ENCODE results near the gene ZMYND15.
A peak's percentile ranks its signal among the peaks of the same experiment; 100 is the strongest.

The ZMYND15 gene

DNA sequence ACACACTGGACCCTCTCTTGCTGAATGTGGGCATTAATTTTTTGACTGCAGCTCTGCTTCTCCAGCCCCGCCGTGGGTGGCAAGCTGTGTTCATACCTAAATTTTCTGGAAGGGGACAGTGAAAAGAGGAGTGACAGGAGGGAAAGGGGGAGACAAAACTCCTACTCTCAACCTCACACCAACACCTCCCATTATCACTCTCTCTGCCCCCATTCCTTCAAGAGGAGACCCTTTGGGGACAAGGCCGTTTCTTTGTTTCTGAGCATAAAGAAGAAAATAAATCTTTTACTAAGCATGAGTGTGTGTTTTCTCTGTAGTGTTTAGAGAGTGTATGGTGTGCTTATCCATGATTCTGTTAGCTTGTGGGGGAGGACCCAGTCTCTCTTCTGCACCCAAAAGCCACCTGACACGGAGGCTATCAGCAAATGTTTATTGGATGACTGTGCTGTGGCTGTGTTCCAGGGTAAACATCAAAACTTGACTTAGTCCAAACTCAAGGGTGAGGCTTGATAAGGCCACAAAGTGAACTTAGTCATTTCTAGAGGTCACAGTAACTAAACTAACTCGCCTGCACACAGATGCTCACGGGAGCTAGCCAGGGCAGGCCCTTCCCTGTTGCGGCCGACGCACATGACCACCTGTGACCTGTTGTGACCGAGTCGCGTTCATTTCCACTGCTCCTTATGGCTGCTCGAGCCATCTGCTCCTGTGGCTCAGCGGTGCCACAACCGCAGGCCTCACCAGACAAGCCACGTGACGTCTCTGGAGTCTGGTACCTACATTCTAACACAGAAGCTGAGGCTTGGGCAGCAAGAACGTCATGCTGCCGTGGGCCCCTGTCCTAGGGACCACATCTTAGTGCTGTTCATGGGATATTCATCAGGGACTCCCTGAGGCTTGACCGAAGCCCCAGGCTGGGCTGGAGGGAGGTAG is 18.2 kb upstream of the ZMYND15 start:
- H3K27ac ChIP-seq (ENCODE audit: insufficient read depth in 1 of 2, low read depth in 1 of 2, low read length in 2 of 2, poor library complexity in 1 of 2, severe bottlenecking in 2 of 2), result no peak overlapping the region
- DNase-seq, result no peak

DNA sequence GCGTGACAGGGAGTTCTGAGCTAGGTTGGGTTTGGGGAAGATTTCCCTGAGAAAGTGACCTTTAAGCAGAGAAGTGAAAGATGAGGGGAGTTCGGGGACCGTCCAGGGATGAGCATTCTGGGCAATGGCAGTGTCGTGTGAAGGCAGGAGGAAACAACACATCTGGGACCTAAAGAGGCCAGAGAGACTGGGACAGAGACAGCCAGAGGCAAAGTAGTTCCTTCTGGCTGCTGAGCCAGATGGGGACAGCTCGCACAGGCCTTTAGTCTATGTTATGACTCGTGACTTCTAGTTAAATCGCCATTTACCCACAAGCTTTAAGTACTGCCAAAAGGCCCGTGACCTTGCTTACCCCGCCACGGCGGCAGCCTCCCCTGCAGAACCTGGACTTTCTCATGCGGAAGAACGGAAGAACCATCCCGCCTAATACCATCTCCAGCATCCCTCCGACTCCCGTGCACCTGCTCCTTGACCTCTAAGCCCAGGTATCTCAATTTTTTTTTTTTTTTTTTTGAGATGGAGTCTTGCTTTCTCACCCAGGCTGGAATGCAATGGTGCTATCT is 16.9 kb upstream of the ZMYND15 start:
- CTCF ChIA-PET, result interaction anchor here (1.0 to 2.2 kb wide), 2 partner anchors 9 to 10 kb away, joined by 4 to 6 read pairs; no protein-coding TSS in a partner anchor
- Histone ChIP-seq H3K27me3 (replicated peaks in 2 of 5; ENCODE audit: control insufficient read depth in 4 of 5, insufficient read depth in 5 of 5, low read length in 4 of 5) (no peaks in the 10 kb centered on the region), H3K36me3 (ENCODE audit: control insufficient read depth in 4 of 4, insufficient read depth in 4 of 4, low read length in 3 of 4) (peaks cover 4 to 41% (median 30%) of the 10 kb centered on the region in 4 experiments), H3K9me3 (ENCODE audit: control extremely low read depth in 1 of 5, control insufficient read depth in 4 of 5, insufficient read depth in 2 of 5, low read depth in 1 of 5, low read length in 4 of 5) (no peaks in the 10 kb centered on the region), H3K4me3 (ENCODE audit: control insufficient read depth in 1 of 7, extremely low read depth in 1 of 7, insufficient read depth in 4 of 7, low read depth in 2 of 7, low read length in 6 of 7) (no peak overlapping the region), H3K4me1 (ENCODE audit: control extremely low read depth in 1 of 4, control insufficient read depth in 4 of 4, insufficient read depth in 4 of 4, low read length in 3 of 4) (peaks cover 0 to 7% (median 5%) of the 10 kb centered on the region in 4 experiments), H3K27ac (ENCODE audit: insufficient read depth in 1 of 2, low read depth in 1 of 2, low read length in 2 of 2, poor library complexity in 1 of 2, severe bottlenecking in 2 of 2) (no peak overlapping the region)
- DNase-seq, result no peak
- 97% methylated on average over 10 of the region's 16 CpGs for WGBS (ENCODE audit: insufficient coverage)
- POLR2A ChIA-PET, result no interaction called here

More for the DNA sequence above, 18.2 kb upstream of the ZMYND15 start:
- POLR2A ChIA-PET, result no interaction called here
- CTCF ChIA-PET, result interaction anchor here (0.8 to 2.2 kb wide), 2 partner anchors 11 to 65 kb away, joined by 3 to 6 read pairs; no protein-coding TSS in a partner anchor
- peaks cover 0 to 20% (median 4%) of the 10 kb centered on the region in 4 experiments for H3K4me1 ChIP-seq (ENCODE audit: control extremely low read depth in 1 of 4, control insufficient read depth in 4 of 4, insufficient read depth in 4 of 4, low read length in 3 of 4)
- H3K36me3 ChIP-seq (ENCODE audit: control insufficient read depth in 4 of 4, insufficient read depth in 4 of 4, low read length in 3 of 4), result peaks cover 4 to 54% (median 40%) of the 10 kb centered on the region in 4 experiments
- H3K4me3 ChIP-seq (ENCODE audit: control insufficient read depth in 1 of 7, extremely low read depth in 1 of 7, insufficient read depth in 4 of 7, low read depth in 2 of 7, low read length in 6 of 7), result no peak overlapping the region
- no peaks in the 10 kb centered on the region for H3K27me3 ChIP-seq (replicated peaks in 2 of 5; ENCODE audit: control insufficient read depth in 4 of 5, insufficient read depth in 5 of 5, low read length in 4 of 5)
- 86% methylated on average over 18 of the region's 20 CpGs for WGBS (ENCODE audit: insufficient coverage)
- H3K9me3 ChIP-seq (ENCODE audit: control extremely low read depth in 1 of 5, control insufficient read depth in 4 of 5, insufficient read depth in 2 of 5, low read depth in 1 of 5, low read length in 4 of 5), result no peaks in the 10 kb centered on the region

DNA sequence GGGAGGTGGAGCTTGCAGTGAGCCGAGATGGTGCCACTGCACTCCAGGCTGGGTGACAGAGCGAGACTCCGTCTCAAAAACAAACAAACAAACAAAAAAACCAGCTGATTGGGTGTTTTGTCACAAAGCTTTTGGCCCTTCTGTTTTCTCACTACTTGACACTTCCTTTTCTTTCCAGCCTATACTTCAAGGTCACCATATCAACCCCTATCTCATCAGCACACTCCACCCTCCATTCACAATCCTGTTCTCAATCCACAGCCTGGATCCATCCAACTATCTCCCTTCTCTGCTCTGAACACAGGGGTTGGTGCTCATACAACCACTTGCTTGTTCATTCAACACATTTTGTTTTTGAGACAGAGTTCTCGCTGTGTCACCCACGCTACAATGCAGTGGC is 15.0 kb upstream of the ZMYND15 start:
- Histone ChIP-seq H3K36me3 (ENCODE audit: control insufficient read depth in 4 of 4, insufficient read depth in 4 of 4, low read length in 3 of 4) (peaks cover 1 to 23% (median 17%) of the 10 kb centered on the region in 4 experiments), H3K27ac (ENCODE audit: insufficient read depth in 1 of 2, low read depth in 1 of 2, low read length in 2 of 2, poor library complexity in 1 of 2, severe bottlenecking in 2 of 2) (no peak overlapping the region), H3K9me3 (ENCODE audit: control extremely low read depth in 1 of 5, control insufficient read depth in 4 of 5, insufficient read depth in 2 of 5, low read depth in 1 of 5, low read length in 4 of 5) (no peaks in the 10 kb centered on the region), H3K4me3 (ENCODE audit: control insufficient read depth in 1 of 7, extremely low read depth in 1 of 7, insufficient read depth in 4 of 7, low read depth in 2 of 7, low read length in 6 of 7) (no peak overlapping the region), H3K27me3 (replicated peaks in 2 of 5; ENCODE audit: control insufficient read depth in 4 of 5, insufficient read depth in 5 of 5, low read length in 4 of 5) (no peaks in the 10 kb centered on the region), H3K4me1 (ENCODE audit: control extremely low read depth in 1 of 4, control insufficient read depth in 4 of 4, insufficient read depth in 4 of 4, low read length in 3 of 4) (peaks cover 0 to 5% (median 4%) of the 10 kb centered on the region in 4 experiments)
- CTCF ChIA-PET, result interaction anchor here (0.6 to 2.6 kb wide), 5 partner anchors 9 to 157 kb away, joined by 3 to 9 read pairs (median 4); no protein-coding TSS in a partner anchor
- 92% methylated on average over 4 of the region's 5 CpGs for WGBS (ENCODE audit: insufficient coverage)
- POLR2A ChIA-PET, result interaction anchor here (0.6 to 0.9 kb wide), 2 partner anchors 13 to 71 kb away, joined by 5 read pairs; partner anchors contain the start of gene PSMB6
- no peak for DNase-seq

DNA sequence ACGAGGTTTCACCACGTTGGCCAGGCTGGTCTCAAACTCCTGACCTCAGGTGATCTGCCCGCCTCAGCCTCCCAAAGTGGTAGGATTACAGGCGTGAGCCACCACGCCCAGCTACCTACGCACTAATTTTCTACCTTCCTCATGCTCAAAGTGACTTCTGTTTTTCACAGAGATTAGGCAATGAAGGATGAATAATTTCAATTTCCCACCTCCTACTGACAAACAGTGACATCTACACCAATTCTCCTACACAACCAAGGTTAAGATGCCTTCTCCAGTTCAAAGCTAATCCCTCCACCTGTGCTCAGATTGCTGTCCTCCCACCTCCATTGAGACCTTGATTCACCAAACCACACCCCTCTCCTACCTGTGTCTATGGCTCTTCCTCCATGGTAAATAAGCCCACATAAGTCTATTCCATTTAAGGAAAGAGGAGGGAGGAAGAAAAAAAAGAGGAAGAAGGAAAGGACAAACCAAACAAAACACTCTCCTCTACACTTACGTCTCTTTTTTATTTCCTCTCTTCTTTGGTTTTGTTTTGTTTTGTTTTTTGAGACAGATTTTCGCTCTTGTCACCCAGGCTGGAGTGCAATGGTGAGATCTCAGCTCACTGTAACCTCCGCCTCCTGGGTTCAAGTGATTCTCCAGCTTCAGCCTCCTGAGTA is 13.9 kb upstream of the ZMYND15 start:
- 97% methylated on average over 6 of the region's 9 CpGs for WGBS (ENCODE audit: insufficient coverage)

DNA sequence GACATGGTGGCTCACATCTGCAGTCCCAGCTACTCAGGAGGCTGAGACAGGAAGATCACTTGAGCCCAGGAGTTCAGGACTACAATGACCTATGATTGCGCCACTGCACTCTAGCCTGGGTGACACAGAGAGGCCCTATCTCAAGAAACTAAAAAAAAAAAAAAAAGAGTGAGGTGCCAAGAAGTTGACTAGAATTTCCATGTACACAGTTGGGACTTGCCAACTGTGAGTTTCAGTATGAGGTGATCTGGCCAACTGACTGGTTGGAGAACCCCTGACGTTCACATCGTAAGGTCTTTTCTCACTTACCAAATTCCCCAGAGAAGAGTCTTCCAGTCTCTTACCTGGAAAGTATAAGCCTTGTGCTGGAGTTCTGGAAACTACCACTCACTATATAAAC is 11.5 kb upstream of the ZMYND15 start:
- no peaks in the 10 kb centered on the region for H3K36me3 ChIP-seq (ENCODE audit: control insufficient read depth in 4 of 4, insufficient read depth in 4 of 4, low read length in 3 of 4)
- DNase-seq, result no peak
- H3K4me1 ChIP-seq (ENCODE audit: control extremely low read depth in 1 of 4, control insufficient read depth in 4 of 4, insufficient read depth in 4 of 4, low read length in 3 of 4), result peaks cover 4 to 30% (median 23%) of the 10 kb centered on the region in 4 experiments
- no CpG with 5 or more reads among the region's 3 CpGs for WGBS (ENCODE audit: insufficient coverage)
- H3K27ac ChIP-seq (ENCODE audit: insufficient read depth in 1 of 2, low read depth in 1 of 2, low read length in 2 of 2, poor library complexity in 1 of 2, severe bottlenecking in 2 of 2), result no peak overlapping the region
- ChIA-PET CTCF (no interaction called here), POLR2A (no interaction called here)
- H3K9me3 ChIP-seq (ENCODE audit: control extremely low read depth in 1 of 5, control insufficient read depth in 4 of 5, insufficient read depth in 2 of 5, low read depth in 1 of 5, low read length in 4 of 5), result no peaks in the 10 kb centered on the region
- no peaks in the 10 kb centered on the region for H3K27me3 ChIP-seq (replicated peaks in 2 of 5; ENCODE audit: control insufficient read depth in 4 of 5, insufficient read depth in 5 of 5, low read length in 4 of 5)
- no peak overlapping the region for H3K4me3 ChIP-seq (ENCODE audit: control insufficient read depth in 1 of 7, extremely low read depth in 1 of 7, insufficient read depth in 4 of 7, low read depth in 2 of 7, low read length in 6 of 7)

More for the DNA sequence above, 13.9 kb upstream of the ZMYND15 start:
- Histone ChIP-seq H3K27me3 (replicated peaks in 2 of 5; ENCODE audit: control insufficient read depth in 4 of 5, insufficient read depth in 5 of 5, low read length in 4 of 5) (no peaks in the 10 kb centered on the region), H3K9me3 (ENCODE audit: control extremely low read depth in 1 of 5, control insufficient read depth in 4 of 5, insufficient read depth in 2 of 5, low read depth in 1 of 5, low read length in 4 of 5) (no peaks in the 10 kb centered on the region), H3K4me1 (ENCODE audit: control extremely low read depth in 1 of 4, control insufficient read depth in 4 of 4, insufficient read depth in 4 of 4, low read length in 3 of 4) (peaks cover 4 to 9% (median 9%) of the 10 kb centered on the region in 4 experiments), H3K36me3 (ENCODE audit: control insufficient read depth in 4 of 4, insufficient read depth in 4 of 4, low read length in 3 of 4) (peaks cover 0 to 12% (median 8%) of the 10 kb centered on the region in 4 experiments), H3K4me3 (ENCODE audit: control insufficient read depth in 1 of 7, extremely low read depth in 1 of 7, insufficient read depth in 4 of 7, low read depth in 2 of 7, low read length in 6 of 7) (no peak overlapping the region), H3K27ac (ENCODE audit: insufficient read depth in 1 of 2, low read depth in 1 of 2, low read length in 2 of 2, poor library complexity in 1 of 2, severe bottlenecking in 2 of 2) (no peak overlapping the region)
- ChIA-PET POLR2A (interaction anchor here (0.6 kb wide), 1 partner anchor 563 kb away, joined by 6 read pairs; no protein-coding TSS in a partner anchor), CTCF (interaction anchor here (0.9 to 2.6 kb wide), 6 partner anchors 10 to 157 kb away, joined by 3 to 9 read pairs (median 4); partner anchors contain the start of gene PELP1)
- DNase-seq, result no peak

DNA sequence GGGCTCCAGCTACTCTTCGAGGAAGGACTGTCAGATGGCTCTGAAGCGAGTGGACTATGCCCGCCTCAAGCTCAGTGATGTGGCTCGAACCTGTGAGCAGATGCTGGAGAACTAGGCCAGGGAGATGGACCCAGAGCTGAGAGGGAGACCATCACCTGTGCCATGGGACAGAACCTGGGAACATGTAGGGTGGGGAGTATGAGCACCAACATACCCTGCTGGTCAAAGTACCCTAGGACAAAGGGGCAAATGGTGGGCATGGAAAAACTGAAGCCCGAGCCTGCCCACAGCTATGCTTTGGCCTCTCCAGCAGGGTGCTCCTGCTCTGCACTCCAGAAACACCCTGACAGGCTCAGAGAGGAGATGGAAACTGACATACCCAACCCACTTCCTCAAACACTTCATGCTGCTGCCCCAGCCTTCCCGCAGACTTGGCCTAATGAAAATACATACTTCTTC is 6.5 kb upstream of the ZMYND15 start:
- no peaks in the 10 kb centered on the region for H3K9me3 ChIP-seq (ENCODE audit: control extremely low read depth in 1 of 5, control insufficient read depth in 4 of 5, insufficient read depth in 2 of 5, low read depth in 1 of 5, low read length in 4 of 5)
- no peak overlapping the region for H3K27ac ChIP-seq (ENCODE audit: insufficient read depth in 1 of 2, low read depth in 1 of 2, low read length in 2 of 2, poor library complexity in 1 of 2, severe bottlenecking in 2 of 2)
- WGBS (ENCODE audit: insufficient coverage), result 60% methylated on average over 5 of the region's 6 CpGs
- ChIA-PET POLR2A (interaction anchor here (0.7 kb wide), 1 partner anchor 15 kb away, joined by 4 read pairs; no protein-coding TSS in a partner anchor), CTCF (interaction anchor here (1.0 to 2.5 kb wide), 10 partner anchors 8 to 158 kb away, joined by 3 to 21 read pairs (median 6); partner anchors contain the start of gene ARRB2)
- peaks cover 8 to 39% (median 28%) of the 10 kb centered on the region in 4 experiments for H3K4me1 ChIP-seq (ENCODE audit: control extremely low read depth in 1 of 4, control insufficient read depth in 4 of 4, insufficient read depth in 4 of 4, low read length in 3 of 4)
- H3K4me3 ChIP-seq (ENCODE audit: control insufficient read depth in 1 of 7, extremely low read depth in 1 of 7, insufficient read depth in 4 of 7, low read depth in 2 of 7, low read length in 6 of 7), result peak overlapping the region in 2 of 7 experiments; percentile 55 to 57
- DNase-seq, result peak; percentile 85 to 95 (median 95)
- H3K27me3 ChIP-seq (replicated peaks in 2 of 5; ENCODE audit: control insufficient read depth in 4 of 5, insufficient read depth in 5 of 5, low read length in 4 of 5), result peaks cover 0 to 18% (median 2%) of the 10 kb centered on the region in 5 experiments
- H3K36me3 ChIP-seq (ENCODE audit: control insufficient read depth in 4 of 4, insufficient read depth in 4 of 4, low read length in 3 of 4), result no peaks in the 10 kb centered on the region

Measured in common myeloid progenitor, CD34-positive (primary cell).